Cardiac muscle cell (in vitro differentiated cells and primary cell): ENCODE results near the gene CLCN3. TPM values are rescaled to one million over a fixed set of nuclear protein-coding genes. Genes with fewer than 3 reads are reported as not detected.

ENCODE experiments used
- DNase-seq, 2 donors: peaks; one replicate each; pipeline versions ENCODE4 v3.0.0 to v3.0.0-alpha.2; 2010 to 2017; ENCODE audit warnings: low read depth in 1 of 2, low spot score in 1 of 2
- H3K27ac ChIP-seq: fragments of 200-600 bp; sonication (generic); 2 replicates; pipeline ENCODE4 v1.5.1; 2016
- H3K27me3 ChIP-seq: fragments of 200-600 bp; sonication (generic); 2 replicates; pipeline ENCODE4 v1.6.0; 2016; ENCODE audit warnings: control low read depth
- H3K36me3 ChIP-seq: fragments of 200-600 bp; sonication (generic); 2 replicates; pipeline ENCODE4 v1.5.1; 2016; ENCODE audit warnings: control low read depth
- H3K4me1 ChIP-seq: fragments of 200-600 bp; sonication (generic); 2 replicates; pipeline ENCODE4 v1.8.1; 2017; ENCODE audit warnings: low read depth, mild to moderate bottlenecking, mixed run types
- H3K4me3 ChIP-seq: fragments of 200-600 bp; sonication (generic); 2 replicates; pipeline ENCODE4 v1.5.1; 2016; ENCODE audit warnings: mild to moderate bottlenecking
- H3K9me3 ChIP-seq: fragments of 200-600 bp; sonication (generic); 2 replicates; pipeline ENCODE4 v1.5.1; 2017; ENCODE audit warnings: low read depth, mild to moderate bottlenecking, control low read depth
- CTCF ChIP-seq: IDR thresholded peaks from 2 replicates; pipeline ENCODE4 v1.5.1; 2012; ENCODE audit warnings: low read depth, mild to moderate bottlenecking, low read length
- polyA plus RNA-seq: library from polyadenylated mRNA; unstranded; fragments of >200 nt; fragmentation: Nextera tagmentation; extraction: Ambion mirVana; gene quantifications from 2 replicates; pipeline ENCODE4 v1.2.1, GENCODE V29; 2016
- total RNA-seq: library from RNA; depleted of rRNA; stranded (reverse); fragments of >200 nt; gene quantifications from 2 replicates; pipeline ENCODE4 v1.2.3, GENCODE V29; 2016

Gene CLCN3
- total and polyA plus RNA-seq, 2 experiments from 2014 or later, result 22.4 to 48.7 TPM

- H3K27ac ChIP-seq, result no peak overlapping the region
- no peaks in the 10 kb centered on the region for H3K36me3 ChIP-seq
- no peak overlapping the region for H3K4me3 ChIP-seq
- peaks cover 9% of the 10 kb centered on the region for H3K4me1 ChIP-seq
- no peaks in the 10 kb centered on the region for H3K9me3 ChIP-seq
- no peak for TF ChIP-seq CTCF
- H3K27me3 ChIP-seq, result no peaks in the 10 kb centered on the region
- peak in 1 of 2 donors; percentile 18 for DNase-seq
Measured at GRCh38 chr4:169626331-169627282, 6.2 kb downstream of the CLCN3 start.

- TF ChIP-seq CTCF, result no peak
- H3K36me3 ChIP-seq, result no peaks in the 10 kb centered on the region
- peaks cover 6% of the 10 kb centered on the region for H3K4me1 ChIP-seq
- H3K9me3 ChIP-seq, result no peaks in the 10 kb centered on the region
- H3K27ac ChIP-seq, result no peak overlapping the region
- no peak for DNase-seq
- H3K27me3 ChIP-seq, result no peaks in the 10 kb centered on the region
- H3K4me3 ChIP-seq, result no peak overlapping the region
Measured at GRCh38 chr4:169627307-169627706, 6.9 kb downstream of the CLCN3 start.

DNA sequence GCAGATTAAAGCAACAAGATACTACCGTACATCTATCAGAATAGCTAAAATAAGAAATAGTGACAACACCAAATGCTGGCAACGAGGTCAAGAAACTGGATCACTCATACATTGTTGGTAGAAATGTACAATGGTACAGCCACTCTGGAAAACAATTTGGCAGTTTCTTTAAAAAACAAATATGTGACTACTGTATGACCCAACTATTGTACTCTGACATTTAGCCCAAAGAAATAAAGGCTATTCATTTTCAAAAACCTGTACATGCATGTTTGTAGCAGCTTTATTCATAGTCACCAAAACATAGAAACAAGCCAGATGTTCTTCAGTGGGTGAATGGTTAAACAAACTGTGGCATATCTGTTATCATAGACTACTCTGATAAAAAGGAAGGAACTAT, 8.2 kb downstream of the CLCN3 start:
- H3K9me3 ChIP-seq, result no peaks in the 10 kb centered on the region
- H3K27ac ChIP-seq, result no peak overlapping the region
- H3K36me3 ChIP-seq, result no peaks in the 10 kb centered on the region
- no peaks in the 10 kb centered on the region for H3K4me1 ChIP-seq
- no peaks in the 10 kb centered on the region for H3K27me3 ChIP-seq
- no peak for DNase-seq
- no peak overlapping the region for H3K4me3 ChIP-seq
- no peak for TF ChIP-seq CTCF

GRCh38 chr4:169630069-169630468, 9.7 kb downstream of the CLCN3 start:
- H3K4me3 ChIP-seq, result no peak overlapping the region
- no peaks in the 10 kb centered on the region for H3K27me3 ChIP-seq
- H3K4me1 ChIP-seq, result peaks cover 5% of the 10 kb centered on the region
- H3K27ac ChIP-seq, result no peak overlapping the region
- H3K9me3 ChIP-seq, result no peaks in the 10 kb centered on the region
- no peak for DNase-seq
- TF ChIP-seq CTCF, result no peak
- no peaks in the 10 kb centered on the region for H3K36me3 ChIP-seq

DNA sequence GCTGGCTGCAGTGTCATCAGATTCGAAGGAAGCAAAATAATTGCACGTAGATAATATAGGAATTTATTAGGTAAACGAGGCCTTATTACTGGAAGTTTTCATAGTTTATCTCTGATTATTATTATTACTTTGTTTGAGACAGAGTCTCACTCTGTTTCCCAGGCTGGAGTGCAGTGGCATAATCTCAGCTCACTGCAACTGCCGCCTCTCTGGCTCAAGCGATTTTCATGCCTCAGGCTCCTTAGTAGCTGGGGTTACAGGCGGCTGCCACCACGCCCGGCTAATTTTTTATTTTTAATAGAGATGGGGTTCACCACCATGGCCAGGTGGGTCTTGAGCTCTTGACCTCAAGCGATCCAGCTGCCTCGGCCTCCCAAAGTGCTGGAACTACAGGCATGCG, 12.5 kb downstream of the CLCN3 start:
- Histone ChIP-seq H3K4me1 (peaks cover 6% of the 10 kb centered on the region), H3K27me3 (no peaks in the 10 kb centered on the region), H3K36me3 (no peaks in the 10 kb centered on the region), H3K4me3 (no peak overlapping the region), H3K27ac (no peak overlapping the region), H3K9me3 (no peaks in the 10 kb centered on the region)
- DNase-seq, result no peak
- no peak for TF ChIP-seq CTCF
